ENCODE data around the gene XG.

Gene XG

DNA sequence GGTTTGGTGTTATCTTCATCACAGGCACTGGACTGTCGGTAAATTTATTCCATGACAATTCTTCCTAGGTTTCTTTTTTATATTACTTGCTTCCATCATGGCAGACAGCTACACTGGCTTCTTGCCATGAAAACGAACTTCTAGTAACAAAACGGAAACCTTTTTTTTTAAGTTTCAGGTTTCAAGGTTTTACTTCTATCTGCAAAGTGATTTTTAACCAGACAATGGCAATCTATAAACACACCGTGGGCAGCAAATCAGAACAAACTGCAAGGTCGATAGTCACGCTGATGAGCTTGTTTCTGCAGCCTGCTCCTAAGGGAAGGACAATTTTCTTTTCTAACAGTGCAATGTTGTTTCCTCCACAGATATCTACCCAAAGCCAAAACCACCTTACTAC is 29.9 kb downstream of the XG start:
- H3K9me2 ChIP-seq (replicated peaks; ENCODE audit: control insufficient read depth, low read length) = no peaks in the 10 kb centered on the region
- H3K4me1 ChIP-seq (ENCODE audit: control insufficient read depth, low read length) = no peaks in the 10 kb centered on the region
- H3K79me2 ChIP-seq (ENCODE audit: control insufficient read depth, low read length) = no peaks in the 10 kb centered on the region
- H3K27me3 ChIP-seq (ENCODE audit: control insufficient read depth, low read length) = no peaks in the 10 kb centered on the region
- H3K27ac ChIP-seq (ENCODE audit: low read depth, low read length) = no peak overlapping the region
- no peaks in the 10 kb centered on the region for H3K9me3 ChIP-seq (ENCODE audit: control insufficient read depth, insufficient read depth, low read length)
- H3K36me3 ChIP-seq (ENCODE audit: control insufficient read depth, low read length) = no peaks in the 10 kb centered on the region
- TF ChIP-seq, protein P1, sequence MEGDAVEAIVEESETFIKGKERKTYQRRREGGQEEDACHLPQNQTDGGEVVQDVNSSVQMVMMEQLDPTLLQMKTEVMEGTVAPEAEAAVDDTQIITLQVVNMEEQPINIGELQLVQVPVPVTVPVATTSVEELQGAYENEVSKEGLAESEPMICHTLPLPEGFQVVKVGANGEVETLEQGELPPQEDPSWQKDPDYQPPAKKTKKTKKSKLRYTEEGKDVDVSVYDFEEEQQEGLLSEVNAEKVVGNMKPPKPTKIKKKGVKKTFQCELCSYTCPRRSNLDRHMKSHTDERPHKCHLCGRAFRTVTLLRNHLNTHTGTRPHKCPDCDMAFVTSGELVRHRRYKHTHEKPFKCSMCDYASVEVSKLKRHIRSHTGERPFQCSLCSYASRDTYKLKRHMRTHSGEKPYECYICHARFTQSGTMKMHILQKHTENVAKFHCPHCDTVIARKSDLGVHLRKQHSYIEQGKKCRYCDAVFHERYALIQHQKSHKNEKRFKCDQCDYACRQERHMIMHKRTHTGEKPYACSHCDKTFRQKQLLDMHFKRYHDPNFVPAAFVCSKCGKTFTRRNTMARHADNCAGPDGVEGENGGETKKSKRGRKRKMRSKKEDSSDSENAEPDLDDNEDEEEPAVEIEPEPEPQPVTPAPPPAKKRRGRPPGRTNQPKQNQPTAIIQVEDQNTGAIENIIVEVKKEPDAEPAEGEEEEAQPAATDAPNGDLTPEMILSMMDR (IDR thresholded peaks at IDR 0.05; ENCODE audit: low read depth, low read length, poor library complexity, severe bottlenecking) = no peak
- TF ChIP-seq EZH2phosphoT487 (IDR thresholded peaks at IDR 0.05; ENCODE audit: borderline replicate concordance, low read length) = no peak
- no peak overlapping the region for H3K4me2 ChIP-seq (ENCODE audit: low read length)
- no peaks in the 10 kb centered on the region for H4K20me1 ChIP-seq (ENCODE audit: control insufficient read depth, insufficient read depth, low read depth, low read length)
- H3F3A ChIP-seq (ENCODE audit: control insufficient read depth, insufficient read depth) = no peaks in the 10 kb centered on the region
- no peak overlapping the region for H3K4me3 ChIP-seq (ENCODE audit: low read length)

DNA sequence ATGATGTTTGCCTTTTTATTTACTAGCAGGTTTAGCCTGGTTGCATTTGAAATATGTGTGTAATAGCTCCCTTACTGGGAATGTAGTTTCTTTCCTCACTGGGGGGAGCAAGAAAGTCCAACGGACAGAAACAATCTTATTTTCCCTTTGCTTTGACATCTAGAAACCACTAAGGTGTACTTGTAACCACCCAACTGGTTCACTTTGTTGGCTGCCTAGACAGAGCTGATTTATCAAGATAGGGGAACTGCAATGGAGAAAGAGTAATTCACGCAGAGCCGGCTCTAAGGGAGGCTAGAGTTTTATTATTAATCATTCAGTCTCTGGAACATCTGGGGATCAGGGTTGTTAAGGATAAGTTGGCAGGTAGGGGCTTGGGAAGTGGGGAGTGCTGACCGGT is 30.3 kb downstream of the XG start:
- Histone ChIP-seq H3K4me3 (ENCODE audit: low read length) (no peak overlapping the region), H3F3A (ENCODE audit: control insufficient read depth, insufficient read depth) (no peaks in the 10 kb centered on the region), H3K27ac (ENCODE audit: low read depth, low read length) (no peak overlapping the region), H3K4me1 (ENCODE audit: control insufficient read depth, low read length) (no peaks in the 10 kb centered on the region), H3K9me3 (ENCODE audit: control insufficient read depth, insufficient read depth, low read length) (no peaks in the 10 kb centered on the region), H3K36me3 (ENCODE audit: control insufficient read depth, low read length) (no peaks in the 10 kb centered on the region), H3K4me2 (ENCODE audit: low read length) (no peak overlapping the region), H4K20me1 (ENCODE audit: control insufficient read depth, insufficient read depth, low read depth, low read length) (no peaks in the 10 kb centered on the region), H3K79me2 (ENCODE audit: control insufficient read depth, low read length) (no peaks in the 10 kb centered on the region), H3K27me3 (ENCODE audit: control insufficient read depth, low read length) (no peaks in the 10 kb centered on the region), H3K9me2 (replicated peaks; ENCODE audit: control insufficient read depth, low read length) (no peaks in the 10 kb centered on the region)
- TF ChIP-seq, protein P1 (IDR thresholded peaks at IDR 0.05; ENCODE audit: low read depth, low read length, poor library complexity, severe bottlenecking) = no peak
- TF ChIP-seq EZH2phosphoT487 (IDR thresholded peaks at IDR 0.05; ENCODE audit: borderline replicate concordance, low read length) = no peak

DNA sequence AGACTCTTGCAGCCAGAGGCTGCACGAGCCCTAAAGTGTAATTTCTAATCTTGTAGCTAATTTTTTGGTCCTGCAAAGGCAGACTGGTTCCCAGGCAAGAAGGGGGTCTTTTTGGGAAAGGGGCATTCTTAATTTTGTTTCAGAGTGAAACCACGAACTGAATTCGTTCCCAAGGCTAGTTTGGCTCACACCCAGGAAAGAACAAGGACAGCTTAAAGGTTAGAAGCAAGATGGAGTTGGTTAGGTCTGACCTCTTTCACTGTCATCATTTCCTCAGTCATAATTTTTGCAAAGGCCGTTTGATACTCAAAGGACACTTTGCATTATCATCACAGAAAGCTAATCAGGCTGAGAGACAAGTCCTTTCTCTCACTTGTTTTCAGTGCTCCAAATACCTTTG is 30.9 kb downstream of the XG start:
- no peaks in the 10 kb centered on the region for H4K20me1 ChIP-seq (ENCODE audit: control insufficient read depth, insufficient read depth, low read depth, low read length)
- no peak overlapping the region for H3K4me3 ChIP-seq (ENCODE audit: low read length)
- H3K9me2 ChIP-seq (replicated peaks; ENCODE audit: control insufficient read depth, low read length) = no peaks in the 10 kb centered on the region
- H3K36me3 ChIP-seq (ENCODE audit: control insufficient read depth, low read length) = no peaks in the 10 kb centered on the region
- H3K4me1 ChIP-seq (ENCODE audit: control insufficient read depth, low read length) = no peaks in the 10 kb centered on the region
- H3K27me3 ChIP-seq (ENCODE audit: control insufficient read depth, low read length) = no peaks in the 10 kb centered on the region
- H3K9me3 ChIP-seq (ENCODE audit: control insufficient read depth, insufficient read depth, low read length) = no peaks in the 10 kb centered on the region
- H3K4me2 ChIP-seq (ENCODE audit: low read length) = no peak overlapping the region
- H3K27ac ChIP-seq (ENCODE audit: low read depth, low read length) = no peak overlapping the region
- no peaks in the 10 kb centered on the region for H3F3A ChIP-seq (ENCODE audit: control insufficient read depth, insufficient read depth)
- TF ChIP-seq EZH2phosphoT487 (IDR thresholded peaks at IDR 0.05; ENCODE audit: borderline replicate concordance, low read length) = no peak
- TF ChIP-seq, protein P1 (IDR thresholded peaks at IDR 0.05; ENCODE audit: low read depth, low read length, poor library complexity, severe bottlenecking) = no peak
- H3K79me2 ChIP-seq (ENCODE audit: control insufficient read depth, low read length) = no peaks in the 10 kb centered on the region

DNA sequence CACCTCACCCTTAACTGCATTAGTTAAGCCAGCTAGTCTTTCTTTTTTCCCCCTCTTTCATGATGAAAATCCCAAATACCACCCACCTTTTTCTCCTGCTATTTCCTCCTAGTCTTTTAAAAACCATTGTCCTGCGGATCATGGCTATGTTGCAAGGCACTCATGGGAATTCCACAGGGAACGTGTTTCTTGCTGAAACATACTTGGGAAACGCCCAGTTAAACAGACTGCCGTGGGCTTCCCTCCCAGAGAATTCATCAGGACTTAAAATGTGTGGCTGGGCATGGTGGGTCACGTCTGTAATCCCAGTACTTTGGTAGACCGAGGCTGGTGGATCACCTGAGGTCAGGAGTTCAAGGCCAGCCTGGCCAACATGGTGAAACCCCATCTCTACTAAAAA is 32.2 kb downstream of the XG start:
- H3K36me3 ChIP-seq (ENCODE audit: control insufficient read depth, low read length) = no peaks in the 10 kb centered on the region
- H3K4me2 ChIP-seq (ENCODE audit: low read length) = no peak overlapping the region
- H3K27me3 ChIP-seq (ENCODE audit: control insufficient read depth, low read length) = no peaks in the 10 kb centered on the region
- TF ChIP-seq, protein P1 (IDR thresholded peaks at IDR 0.05; ENCODE audit: low read depth, low read length, poor library complexity, severe bottlenecking) = no peak
- no peak for TF ChIP-seq EZH2phosphoT487 (IDR thresholded peaks at IDR 0.05; ENCODE audit: borderline replicate concordance, low read length)
- H3K9me3 ChIP-seq (ENCODE audit: control insufficient read depth, insufficient read depth, low read length) = no peaks in the 10 kb centered on the region
- no peaks in the 10 kb centered on the region for H3F3A ChIP-seq (ENCODE audit: control insufficient read depth, insufficient read depth)
- no peaks in the 10 kb centered on the region for H4K20me1 ChIP-seq (ENCODE audit: control insufficient read depth, insufficient read depth, low read depth, low read length)
- H3K27ac ChIP-seq (ENCODE audit: low read depth, low read length) = no peak overlapping the region
- H3K9me2 ChIP-seq (replicated peaks; ENCODE audit: control insufficient read depth, low read length) = no peaks in the 10 kb centered on the region
- H3K79me2 ChIP-seq (ENCODE audit: control insufficient read depth, low read length) = no peaks in the 10 kb centered on the region
- H3K4me1 ChIP-seq (ENCODE audit: control insufficient read depth, low read length) = no peaks in the 10 kb centered on the region
- no peak overlapping the region for H3K4me3 ChIP-seq (ENCODE audit: low read length)

All from DOHH2 (cell line).